OCI-LY7 (cell line): ENCODE measurements around the gene RHOBTB3. TPM values are rescaled to one million over a fixed set of nuclear protein-coding genes. Genes with fewer than 3 reads are reported as not detected.

ENCODE experiments used
- BruUV-seq: library from RNA; stranded (reverse); fragments of 400-500 nt; replicated peaks from 2 replicates; lab custom pipeline; 2021; lab: Mats Ljungman, UMichigan
- CTCF ChIA-PET: fragments of 300-600 bp; sonication (Branson Sonifier 250); formaldehyde crosslinking; loops from one replicate; lab custom pipeline; 2022; ENCODE audit warnings: antibody characterized with exemption; ENCODE audit not compliant: unreplicated experiment; lab: Charles Lee
- POLR2A ChIA-PET: fragments of 300-600 bp; sonication (Branson Sonifier 250); formaldehyde crosslinking; loops from one replicate; lab custom pipeline; 2022; ENCODE audit warnings: antibody characterized with exemption; lab: Charles Lee
- DNase-seq: peaks from one replicate; pipeline ENCODE4 v3.0.0-alpha.2; 2015; ENCODE audit warnings: low spot score
- H2AFZ ChIP-seq: fragments of 200-600 bp; sonication (generic), shearing (Covaris generic); 2 replicates; pipeline ENCODE4 v1.6.1; 2014; ENCODE audit warnings: mild to moderate bottlenecking, antibody characterized with exemption, low read length, moderate library complexity
- H3K27ac ChIP-seq: fragments of 200-600 bp; sonication (generic); 2 replicates; pipeline ENCODE4 v1.5.1; 2014; ENCODE audit warnings: mixed run types, low read depth, mild to moderate bottlenecking, moderate library complexity, low read length, inconsistent platforms; ENCODE audit not compliant: poor library complexity, severe bottlenecking
- H3K36me3 ChIP-seq: fragments of 200-600 bp; sonication (generic); 2 replicates; pipeline ENCODE4 v1.6.1; 2014; ENCODE audit warnings: mild to moderate bottlenecking, antibody characterized with exemption, low read length, moderate library complexity, mixed read lengths; ENCODE audit not compliant: insufficient read depth
- H3K4me1 ChIP-seq: fragments of 200-600 bp; sonication (generic); 2 replicates; pipeline ENCODE4 v1.5.1; 2014; ENCODE audit warnings: mild to moderate bottlenecking, low read length; ENCODE audit not compliant: insufficient read depth, poor library complexity, severe bottlenecking
- H3K4me2 ChIP-seq: fragments of 200-600 bp; sonication (generic); 2 replicates; pipeline ENCODE4 v1.6.1; 2014; ENCODE audit warnings: mild to moderate bottlenecking, low read length
- H3K4me3 ChIP-seq: fragments of 200-600 bp; sonication (generic); 2 replicates; pipeline ENCODE4 v1.5.1; 2014; ENCODE audit warnings: mild to moderate bottlenecking, low read depth, low read length; ENCODE audit not compliant: poor library complexity, severe bottlenecking
- H3K79me2 ChIP-seq: fragments of 200-600 bp; sonication (generic); 2 replicates; pipeline ENCODE4 v1.6.1; 2016; ENCODE audit warnings: low read depth, mild to moderate bottlenecking, low read length, moderate library complexity, mixed read lengths; ENCODE audit not compliant: insufficient read depth
- H3K9me2 ChIP-seq: fragments of 200-600 bp; sonication (generic); 2 replicates; pipeline ENCODE4 v1.6.1; 2016; ENCODE audit warnings: mild to moderate bottlenecking, low read length, mixed read lengths; ENCODE audit not compliant: insufficient read depth
- H3K9me3 ChIP-seq: fragments of 200-600 bp; sonication (generic); 2 replicates; pipeline ENCODE4 v1.6.1; 2014; ENCODE audit warnings: mild to moderate bottlenecking, mixed run types, low read length, mixed read lengths
- H4K20me1 ChIP-seq: fragments of 200-600 bp; sonication (generic); 2 replicates; pipeline ENCODE4 v1.6.1; 2014; ENCODE audit warnings: mild to moderate bottlenecking, antibody characterized with exemption, low read length, moderate library complexity, mixed read lengths; ENCODE audit not compliant: insufficient read depth
- EZH2phosphoT487 ChIP-seq: fragments of 200-600 bp; sonication (generic); IDR thresholded peaks from 2 replicates; pipeline ENCODE4 v1.6.1; 2018; ENCODE audit warnings: low read depth, borderline replicate concordance, mild to moderate bottlenecking, mixed run types, antibody characterized with exemption, low read length, moderate library complexity, mixed read lengths
- intact Hi-C: fragments of 100-400 bp; cut with micrococcal nuclease; formaldehyde crosslinking; loops from one replicate; pipeline ENCODE4 v1.10.0; 2022; ENCODE audit not compliant: unreplicated experiment
- total RNA-seq, 2 experiments: library from RNA; depleted of rRNA in 1 of 2; stranded (reverse); fragments of >200 nt in 1 of 2; shearing (Covaris generic) in 1 of 2; gene quantifications; 2 replicates each; pipeline ENCODE4 v1.2.3, GENCODE V29; 2014 to 2022
- TF ChIP-seq, protein P1 (sequence below): fragments of 200-600 bp; sonication (generic); conservative IDR thresholded peaks from 2 replicates; pipeline ENCODE4 v1.5.1; 2014; ENCODE audit warnings: mild to moderate bottlenecking, antibody characterized with exemption, low read length, moderate library complexity, mixed read lengths

RHOBTB3 gene
- total RNA-seq, 2 experiments from 2014 or later = 0.51 to 4.0 TPM

DNA sequence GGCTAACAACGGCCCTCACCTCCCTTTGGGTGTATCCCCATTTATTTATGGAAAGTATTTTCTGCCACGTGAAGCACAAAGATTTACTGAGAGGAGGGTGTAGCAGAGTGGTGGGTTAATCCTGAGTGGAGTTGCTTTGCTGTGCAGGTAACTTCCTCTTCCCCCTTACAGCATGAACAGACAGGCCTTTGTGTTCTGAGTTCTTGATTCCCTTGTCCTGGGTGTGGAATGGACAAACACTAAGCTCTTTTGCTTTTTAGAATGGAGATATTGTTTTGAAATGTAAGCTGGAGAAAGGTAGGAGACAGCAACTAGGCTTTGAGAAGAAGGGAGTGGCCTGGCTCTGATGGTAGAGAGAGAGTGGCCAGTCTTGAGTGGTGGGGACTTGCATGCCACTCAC lies 108.5 kb downstream of the RHOBTB3 start:
- Histone ChIP-seq H3K4me2 (no peak overlapping the region), H3K4me3 (no peak overlapping the region), H3K79me2 (no peaks in the 10 kb centered on the region), H4K20me1 (no peaks in the 10 kb centered on the region), H3K27ac (no peak overlapping the region), H3K9me3 (no peaks in the 10 kb centered on the region), H2AFZ (no peak overlapping the region), H3K4me1 (peaks cover 21% of the 10 kb centered on the region), H3K36me3 (no peaks in the 10 kb centered on the region), H3K9me2 (no peaks in the 10 kb centered on the region)
- TF ChIP-seq, protein P1, sequence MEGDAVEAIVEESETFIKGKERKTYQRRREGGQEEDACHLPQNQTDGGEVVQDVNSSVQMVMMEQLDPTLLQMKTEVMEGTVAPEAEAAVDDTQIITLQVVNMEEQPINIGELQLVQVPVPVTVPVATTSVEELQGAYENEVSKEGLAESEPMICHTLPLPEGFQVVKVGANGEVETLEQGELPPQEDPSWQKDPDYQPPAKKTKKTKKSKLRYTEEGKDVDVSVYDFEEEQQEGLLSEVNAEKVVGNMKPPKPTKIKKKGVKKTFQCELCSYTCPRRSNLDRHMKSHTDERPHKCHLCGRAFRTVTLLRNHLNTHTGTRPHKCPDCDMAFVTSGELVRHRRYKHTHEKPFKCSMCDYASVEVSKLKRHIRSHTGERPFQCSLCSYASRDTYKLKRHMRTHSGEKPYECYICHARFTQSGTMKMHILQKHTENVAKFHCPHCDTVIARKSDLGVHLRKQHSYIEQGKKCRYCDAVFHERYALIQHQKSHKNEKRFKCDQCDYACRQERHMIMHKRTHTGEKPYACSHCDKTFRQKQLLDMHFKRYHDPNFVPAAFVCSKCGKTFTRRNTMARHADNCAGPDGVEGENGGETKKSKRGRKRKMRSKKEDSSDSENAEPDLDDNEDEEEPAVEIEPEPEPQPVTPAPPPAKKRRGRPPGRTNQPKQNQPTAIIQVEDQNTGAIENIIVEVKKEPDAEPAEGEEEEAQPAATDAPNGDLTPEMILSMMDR = no peak
- no peak for TF ChIP-seq EZH2phosphoT487
- no peak for DNase-seq
- CTCF ChIA-PET = interaction anchor here (3.3 kb wide), 1 partner anchor 58 kb away, joined by 11 read pairs; no protein-coding TSS in a partner anchor
- POLR2A ChIA-PET = interaction anchor here (1.0 to 4.2 kb wide), 3 partner anchors 18 to 214 kb away, joined by 3 to 46 read pairs (median 5); partner anchors contain the start of genes GLRX and RFESD
- no TSS peak for BruUV-seq
- intact Hi-C loops = loop anchor here (10.0 kb wide), 1 partner anchor 965 kb away; the partner anchor contains the start of gene ERAP1

DNA sequence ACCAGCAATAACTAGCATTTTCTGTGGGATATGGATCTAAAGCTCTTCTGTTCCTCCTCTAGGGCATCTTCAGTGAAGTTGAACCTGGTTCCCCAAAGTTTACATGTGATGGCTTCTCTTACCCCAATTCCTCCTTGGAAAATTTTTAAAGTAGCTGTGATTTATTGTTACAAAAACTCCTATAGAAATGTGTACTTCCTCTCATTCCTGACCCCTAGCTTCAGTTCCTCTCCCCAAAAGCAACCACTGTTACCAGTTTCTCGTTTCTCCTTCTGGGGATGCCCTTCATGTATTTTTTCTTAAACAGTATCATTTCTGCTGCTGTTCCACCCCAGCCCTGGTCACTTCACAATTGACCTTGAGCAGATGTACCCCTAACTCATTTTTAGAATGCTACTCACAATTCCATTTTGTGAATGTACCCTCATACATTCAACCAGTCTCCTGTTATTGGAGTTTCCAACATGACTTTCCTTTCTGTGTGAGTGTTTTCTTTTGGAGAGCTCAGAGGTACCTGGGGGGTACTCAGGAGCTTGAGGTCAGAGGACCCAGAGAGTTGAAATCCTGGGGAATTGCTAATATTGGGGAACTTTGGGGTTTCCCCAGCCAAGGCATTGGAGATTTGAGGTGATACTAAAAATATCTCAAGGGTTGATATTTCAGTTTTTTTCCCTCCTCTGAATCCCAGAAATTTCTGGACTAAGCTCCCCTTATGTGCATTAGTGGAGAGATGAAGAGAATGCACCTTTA lies 110.0 kb downstream of the RHOBTB3 start:
- CTCF ChIA-PET = interaction anchor here (3.3 kb wide), 1 partner anchor 60 kb away, joined by 11 read pairs; no protein-coding TSS in a partner anchor
- intact Hi-C loops = no loop called here

More for the DNA sequence above, 110.0 kb downstream of the RHOBTB3 start:
- no peaks in the 10 kb centered on the region for H3K9me3 ChIP-seq
- no peak overlapping the region for H3K27ac ChIP-seq
- no peak overlapping the region for H3K4me2 ChIP-seq
- no peak overlapping the region for H2AFZ ChIP-seq
- H3K36me3 ChIP-seq = no peaks in the 10 kb centered on the region
- no peaks in the 10 kb centered on the region for H3K9me2 ChIP-seq
- no TSS peak for BruUV-seq
- no peak for TF ChIP-seq EZH2phosphoT487
- TF ChIP-seq, protein P1 = no peak
- H3K79me2 ChIP-seq = no peaks in the 10 kb centered on the region
- POLR2A ChIA-PET = interaction anchor here (0.9 to 2.0 kb wide), 3 partner anchors 55 to 194 kb away, joined by 3 to 5 read pairs (median 3); partner anchors contain the start of gene RFESD
- H4K20me1 ChIP-seq = no peaks in the 10 kb centered on the region
- DNase-seq = no peak
- peaks cover 12% of the 10 kb centered on the region for H3K4me1 ChIP-seq
- H3K4me3 ChIP-seq = no peak overlapping the region
